Cerebellar nuclear complex (tissue), 1 donor: Measurements from ENCODE around the gene SNX30.
A peak's percentile ranks its signal among the peaks of the same experiment; 100 is the strongest.
"Not testable (repeated sequence)": the region's sequence is repeated elsewhere in the genome, so short reads cannot be mapped to it uniquely, and the experiment has no call there.

Experiments
- DNase-seq, 2 experiments: peaks; one replicate each; lab custom pipeline; 2025; lab: John Stamatoyannopoulos, UW

Gene SNX30, protein sequence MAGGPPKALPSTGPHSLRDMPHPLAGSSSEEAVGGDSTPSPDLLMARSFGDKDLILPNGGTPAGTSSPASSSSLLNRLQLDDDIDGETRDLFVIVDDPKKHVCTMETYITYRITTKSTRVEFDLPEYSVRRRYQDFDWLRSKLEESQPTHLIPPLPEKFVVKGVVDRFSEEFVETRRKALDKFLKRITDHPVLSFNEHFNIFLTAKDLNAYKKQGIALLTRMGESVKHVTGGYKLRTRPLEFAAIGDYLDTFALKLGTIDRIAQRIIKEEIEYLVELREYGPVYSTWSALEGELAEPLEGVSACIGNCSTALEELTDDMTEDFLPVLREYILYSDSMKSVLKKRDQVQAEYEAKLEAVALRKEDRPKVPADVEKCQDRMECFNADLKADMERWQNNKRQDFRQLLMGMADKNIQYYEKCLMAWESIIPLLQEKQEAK

DNA sequence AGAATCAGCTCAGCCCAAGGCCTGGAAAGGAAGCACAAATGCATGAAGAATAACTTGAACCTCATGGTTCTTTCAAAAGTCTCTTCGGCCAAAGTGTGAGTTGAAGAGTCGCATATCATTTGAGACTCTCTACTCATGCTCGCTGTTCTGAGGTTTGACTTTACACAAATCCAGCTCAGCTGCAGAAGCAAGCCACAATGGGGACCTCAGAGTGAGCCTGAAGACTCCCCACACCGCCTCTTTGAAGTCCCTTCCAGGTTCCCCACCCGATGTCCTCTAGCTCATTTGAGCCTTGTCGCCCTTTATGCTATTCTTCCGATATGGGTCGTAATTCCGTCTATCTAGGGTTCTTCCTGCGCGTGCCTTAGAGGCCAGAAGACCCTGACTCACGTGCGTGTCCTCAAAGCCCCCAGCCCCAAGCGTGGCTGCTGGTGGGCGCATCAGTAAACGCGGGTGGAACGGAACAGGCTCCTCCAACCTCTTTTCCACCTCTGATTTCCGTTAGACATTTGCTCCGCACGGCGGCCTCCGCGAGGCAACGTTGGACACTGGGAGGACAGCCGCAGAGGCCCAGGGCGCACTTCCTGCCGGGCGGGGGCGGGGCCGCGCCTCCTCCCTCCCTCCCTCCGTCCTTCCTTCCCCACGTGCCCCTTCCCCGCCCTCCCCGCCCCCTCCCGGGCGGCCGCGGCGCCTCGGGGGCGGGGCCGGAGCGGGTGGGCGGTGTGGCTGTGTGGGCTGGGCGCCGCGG lies at the start of gene SNX30:
TSS of gene SNX30 (plus strand) at position 745 of the 748 bp plus-strand sequence. CDS start 242 bp downstream, outside the sequence.
- peak; percentile 34 to 48 for DNase-seq

DNA sequence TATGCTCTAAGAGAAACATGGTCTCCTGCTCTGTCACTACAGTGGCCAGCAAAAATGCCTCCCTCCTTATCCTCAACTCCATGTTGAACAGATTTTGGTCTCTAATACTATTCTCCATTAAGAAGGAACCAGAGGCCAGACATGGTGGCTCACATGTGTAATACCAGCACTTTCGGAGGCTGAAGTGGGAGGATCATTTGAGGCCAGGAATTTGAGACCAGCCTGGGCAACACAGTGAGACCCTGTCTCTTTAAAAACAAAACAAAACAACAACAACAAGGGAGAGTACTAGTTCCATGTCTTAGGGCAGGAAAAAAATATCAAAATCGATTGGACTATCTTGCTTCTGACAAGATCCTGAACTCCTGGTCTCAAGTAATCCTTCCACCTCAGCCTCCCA lies 47.3 kb upstream of the SNX30 start:
- DNase-seq: no peak

DNA sequence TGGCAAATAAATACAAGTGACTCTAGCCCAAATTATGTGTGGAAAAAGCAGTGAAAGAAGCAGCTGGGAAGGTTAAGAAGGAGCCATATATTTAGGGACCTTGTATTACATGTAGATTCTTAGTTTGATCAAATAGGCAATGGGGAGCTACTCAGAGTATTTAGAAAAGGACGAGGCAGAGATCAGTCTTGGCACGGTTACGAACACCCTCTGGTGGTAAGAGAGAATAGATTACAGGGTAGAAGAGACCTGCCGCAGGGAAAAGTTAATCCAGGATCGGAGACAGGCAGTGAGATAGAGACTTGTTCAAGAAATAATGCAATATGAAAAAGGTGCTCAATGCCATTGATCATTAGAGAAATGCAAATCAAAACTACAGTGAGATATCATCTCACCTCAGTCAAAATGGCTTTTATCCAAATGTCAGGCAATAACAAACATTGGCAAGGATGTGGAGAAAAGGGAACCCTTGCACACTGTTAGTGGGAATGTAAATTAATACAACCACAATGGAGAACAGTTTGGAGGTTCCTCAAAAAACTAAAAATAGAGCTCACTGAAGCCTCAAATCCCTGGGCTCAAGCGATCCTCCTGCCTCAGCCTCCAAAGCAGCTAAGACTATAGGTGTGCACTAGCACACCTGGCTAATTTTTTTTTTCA lies 44.7 kb upstream of the SNX30 start:
- peak in 1 of 2 experiments; percentile 33 for DNase-seq

DNA sequence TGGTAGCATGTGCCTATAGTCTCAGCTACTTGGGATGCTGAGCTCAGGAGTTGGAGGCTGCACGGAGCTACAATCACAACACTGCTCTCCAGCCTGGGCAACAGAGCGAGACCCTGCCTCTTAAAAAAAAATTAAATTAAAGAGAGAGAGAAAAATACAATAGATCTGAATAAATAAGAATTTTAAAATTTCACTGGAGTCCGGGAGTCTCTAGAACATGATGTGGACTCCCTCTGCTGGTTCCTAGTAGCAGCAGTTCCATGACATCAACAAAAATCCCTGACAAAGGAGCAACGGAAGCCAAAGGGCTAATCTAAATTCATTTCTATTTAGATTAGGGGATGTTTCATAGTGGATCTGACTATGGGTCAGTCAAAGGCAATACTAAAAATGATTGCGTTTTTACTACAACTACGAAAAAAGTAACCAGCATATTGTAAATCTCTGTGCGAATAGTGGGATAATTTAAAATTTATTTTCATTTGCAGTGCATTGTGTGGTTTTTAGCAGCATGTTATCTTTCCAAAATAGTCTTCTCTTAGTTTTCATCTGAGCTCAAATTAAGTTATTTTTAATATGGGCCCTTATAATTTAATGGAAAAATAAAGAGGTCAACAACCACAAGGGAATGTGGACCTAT lies 39.4 kb upstream of the SNX30 start:
- no peak for DNase-seq

DNA sequence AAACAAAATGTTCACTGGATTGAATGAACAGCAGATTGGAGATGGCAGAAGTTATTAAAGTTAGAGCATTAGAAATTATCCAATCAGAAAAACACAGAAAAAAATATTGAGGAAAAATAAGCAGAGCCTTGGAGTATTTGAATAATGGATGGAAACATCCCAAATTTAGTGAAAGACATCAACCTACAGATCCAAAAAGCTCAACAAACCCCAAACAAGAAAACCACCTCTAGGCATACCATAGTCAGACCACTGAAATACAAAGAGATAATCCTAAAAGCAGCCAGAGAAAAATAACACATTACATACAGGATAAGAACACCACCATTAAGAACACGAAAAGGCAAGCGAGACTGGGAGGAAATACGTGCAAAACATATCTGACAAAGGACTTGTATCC lies 37.9 kb upstream of the SNX30 start:
- no peak for DNase-seq

DNA sequence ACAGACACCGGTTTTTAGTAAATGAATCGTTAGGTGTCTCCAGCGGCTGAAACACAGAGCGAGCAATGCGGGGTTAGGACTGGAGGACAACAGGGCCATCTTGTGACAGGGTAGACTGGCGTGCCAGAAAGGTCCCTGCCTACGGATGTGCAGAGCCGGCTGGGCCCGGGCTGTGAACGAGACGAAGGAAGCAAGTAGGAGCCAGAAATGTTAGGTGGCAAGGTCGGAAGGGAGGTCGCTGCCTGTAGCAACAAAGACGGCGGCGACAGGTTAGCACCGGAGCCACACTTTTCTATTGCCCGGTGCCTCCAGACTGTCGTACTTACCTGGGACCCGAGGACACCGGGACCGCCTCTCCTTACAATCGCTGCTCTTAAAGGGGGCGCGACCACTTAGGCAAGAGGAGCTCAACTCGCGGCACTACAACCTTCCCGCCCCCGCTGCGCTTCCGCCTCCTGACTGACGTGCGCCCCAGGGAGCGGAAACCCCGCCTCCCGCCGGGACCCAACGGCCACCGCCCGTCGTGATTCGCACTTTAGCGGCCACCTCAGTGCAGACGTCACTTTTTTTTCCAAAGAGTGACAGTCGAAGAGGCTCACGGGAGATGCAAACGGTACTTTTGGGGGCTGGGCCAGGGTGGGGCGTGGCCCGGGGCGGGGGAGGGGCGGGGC lies 32.8 kb upstream of the SNX30 start, which contains the start of gene INIP:
TSS of gene INIP (minus strand) at position 457 of the 671 bp plus-strand sequence. CDS start 1,632 bp downstream, outside the sequence.
- peak; percentile 67 to 93 for DNase-seq

DNA sequence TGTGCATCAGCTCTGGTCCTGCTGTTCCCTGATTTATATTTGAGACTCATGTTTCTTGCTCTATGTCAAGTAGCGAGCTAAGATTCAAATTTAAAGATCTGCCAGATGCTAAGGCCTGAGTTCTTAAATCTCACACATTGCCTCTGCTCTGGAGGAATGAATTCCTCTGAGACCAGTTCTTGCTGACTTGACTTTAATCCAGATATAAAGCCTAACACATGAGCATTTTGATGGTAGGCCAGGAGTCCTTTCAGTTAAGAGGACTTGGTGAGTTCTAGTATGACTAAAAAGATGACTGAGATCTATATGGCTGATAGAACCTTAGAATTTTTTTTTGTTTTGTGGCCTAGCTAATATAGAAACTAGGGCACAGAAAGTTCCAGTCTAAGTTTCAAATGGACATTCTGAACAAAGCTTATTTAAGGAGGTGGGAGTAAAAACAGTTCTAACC lies 31.3 kb upstream of the SNX30 start:
- DNase-seq: no peak

DNA sequence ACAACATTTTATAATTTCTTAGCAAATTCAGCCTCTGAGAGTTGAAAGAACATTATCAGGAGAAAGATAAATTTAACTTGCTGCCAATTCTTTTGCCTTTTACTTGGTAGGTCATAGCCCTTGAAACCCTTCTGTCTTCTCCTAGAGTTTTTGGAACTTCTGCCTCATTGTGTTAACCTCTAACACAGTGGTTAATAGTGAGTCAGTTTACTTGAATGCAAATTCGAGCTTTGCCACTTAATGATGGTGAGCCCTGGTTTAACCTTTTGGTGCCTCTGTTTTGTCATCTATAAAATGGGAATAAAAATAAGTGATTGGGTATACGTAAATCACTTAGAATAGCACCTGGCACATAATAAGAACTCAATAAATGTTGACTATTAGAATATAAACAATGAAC lies 30.9 kb upstream of the SNX30 start:
- DNase-seq: no peak

DNA sequence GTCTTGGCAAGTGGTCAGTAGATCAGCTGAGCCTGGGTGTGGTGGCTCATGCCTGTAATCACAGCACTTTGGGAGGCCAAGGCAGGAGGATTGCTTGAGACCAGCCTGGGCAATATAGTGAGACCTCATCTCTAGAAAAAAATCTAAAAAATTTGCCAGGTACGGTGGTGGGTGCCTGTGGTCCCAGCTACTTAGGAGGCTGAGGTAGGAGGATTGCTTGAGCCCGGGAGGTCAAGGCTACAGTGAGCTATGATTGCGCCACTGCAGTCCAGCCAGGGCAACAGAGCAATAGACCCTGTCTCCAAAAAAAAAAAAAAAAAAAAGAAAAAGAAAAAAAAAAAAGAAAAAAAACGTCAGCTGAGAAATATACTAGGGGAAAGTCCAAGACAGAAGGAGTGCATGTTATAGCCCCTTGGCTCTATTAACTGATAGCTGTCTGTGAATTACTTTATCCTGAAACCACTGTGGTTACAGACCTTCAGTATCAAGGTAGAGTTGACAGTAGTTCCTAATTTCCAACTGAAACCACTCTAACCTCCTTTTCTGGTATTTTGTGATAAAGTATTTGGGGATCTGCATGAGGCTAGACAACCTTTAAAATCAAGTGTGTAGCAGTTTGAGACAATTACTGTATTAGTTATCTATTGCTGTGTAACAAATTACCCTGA lies 30.3 kb upstream of the SNX30 start:
- DNase-seq: no peak

DNA sequence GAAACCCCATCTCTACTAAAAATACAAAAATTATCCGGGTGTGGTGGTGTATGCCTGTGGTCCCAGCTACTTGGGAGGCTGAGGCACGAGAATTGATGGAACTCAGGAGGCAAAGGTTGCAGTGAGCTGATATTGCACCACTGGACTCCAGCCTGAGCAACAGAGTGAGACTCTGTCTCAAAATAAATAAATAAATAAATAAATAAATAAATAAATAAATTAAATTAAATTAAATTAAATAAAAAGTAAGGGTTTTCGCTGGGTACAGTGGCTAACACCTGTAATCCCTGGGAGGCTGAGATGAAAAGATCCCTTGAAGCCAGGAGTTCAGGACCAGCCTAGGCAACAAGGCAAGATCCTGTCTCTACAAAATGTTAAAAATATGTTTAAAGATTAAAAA lies 27.8 kb upstream of the SNX30 start:
- not testable (repeated sequence) for DNase-seq

DNA sequence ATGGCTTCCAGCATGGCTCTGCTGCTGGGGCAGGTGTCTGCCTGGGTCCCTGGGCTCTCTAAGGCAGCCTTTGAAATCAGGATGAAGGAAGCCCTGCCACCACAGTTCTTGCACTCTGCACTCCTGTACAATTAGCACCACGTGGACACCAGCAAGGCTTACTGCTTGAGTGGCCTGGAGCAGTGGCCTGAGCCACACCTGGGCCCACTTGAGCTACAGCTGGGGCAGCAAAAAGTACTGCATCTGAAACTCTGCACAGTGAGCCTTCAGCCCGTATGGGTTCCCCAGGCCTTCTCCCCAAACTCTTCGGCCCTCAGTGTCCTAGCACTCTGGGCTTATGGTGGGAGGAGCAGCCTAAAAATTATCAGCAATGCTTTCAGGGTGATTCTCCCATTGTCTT lies 24.6 kb upstream of the SNX30 start:
- DNase-seq: no peak

DNA sequence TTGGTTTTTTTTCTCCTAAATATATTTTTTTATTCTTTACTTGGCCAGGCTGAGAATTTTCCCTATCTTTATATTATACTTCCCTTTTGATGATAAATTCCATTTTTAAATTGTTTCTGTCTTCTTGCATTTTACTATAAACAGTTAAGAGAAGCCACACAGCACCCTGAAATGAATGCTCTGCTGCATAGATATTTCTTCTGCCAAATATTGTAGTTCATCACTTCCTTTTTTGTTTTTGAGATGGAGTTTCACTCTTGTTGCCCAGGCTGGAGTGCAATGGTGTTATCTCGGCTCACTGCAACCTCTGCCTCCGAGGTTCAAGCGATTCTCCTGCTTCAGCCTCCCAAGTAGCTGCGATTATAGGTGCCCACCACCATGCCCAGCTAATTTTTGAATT lies 24.1 kb upstream of the SNX30 start:
- no peak for DNase-seq

DNA sequence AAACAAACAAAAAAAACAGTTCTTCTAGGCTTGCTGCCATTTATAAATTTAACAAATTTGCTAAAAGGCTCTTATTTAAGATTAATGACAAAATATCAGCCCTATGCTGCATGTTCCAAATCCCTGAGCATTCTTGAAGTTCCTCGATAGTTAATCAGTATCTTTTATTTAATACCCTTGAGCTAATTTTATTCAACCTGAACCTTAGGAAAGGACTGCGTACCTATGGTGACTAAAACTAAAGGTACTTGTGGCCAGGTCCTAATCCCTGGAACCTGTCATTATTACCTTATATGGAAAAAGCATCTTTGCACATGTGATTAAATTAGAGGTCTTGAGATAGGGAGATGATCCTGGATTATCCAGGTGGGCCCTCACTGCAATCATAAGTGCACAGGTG lies 22.2 kb upstream of the SNX30 start:
- no peak for DNase-seq

DNA sequence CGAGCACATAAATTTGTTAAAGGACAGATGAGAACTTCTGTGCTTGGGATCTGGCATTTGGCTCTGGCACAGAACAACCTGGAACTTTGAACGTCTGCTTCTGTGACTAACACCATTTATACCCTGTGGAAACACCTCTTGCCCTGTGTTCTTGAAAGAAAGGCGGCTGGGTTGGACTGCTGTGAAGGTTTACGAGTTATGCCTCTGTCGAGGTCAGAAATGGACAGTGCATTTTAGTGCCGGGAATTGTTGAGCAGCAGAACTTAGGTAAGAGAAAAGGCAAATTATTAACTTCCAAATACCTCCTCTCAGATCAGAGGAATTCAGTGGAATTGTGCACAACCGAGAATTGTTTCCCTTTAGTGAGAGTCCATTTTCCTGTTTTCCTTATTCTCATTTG lies 18.6 kb upstream of the SNX30 start:
- DNase-seq: no peak

DNA sequence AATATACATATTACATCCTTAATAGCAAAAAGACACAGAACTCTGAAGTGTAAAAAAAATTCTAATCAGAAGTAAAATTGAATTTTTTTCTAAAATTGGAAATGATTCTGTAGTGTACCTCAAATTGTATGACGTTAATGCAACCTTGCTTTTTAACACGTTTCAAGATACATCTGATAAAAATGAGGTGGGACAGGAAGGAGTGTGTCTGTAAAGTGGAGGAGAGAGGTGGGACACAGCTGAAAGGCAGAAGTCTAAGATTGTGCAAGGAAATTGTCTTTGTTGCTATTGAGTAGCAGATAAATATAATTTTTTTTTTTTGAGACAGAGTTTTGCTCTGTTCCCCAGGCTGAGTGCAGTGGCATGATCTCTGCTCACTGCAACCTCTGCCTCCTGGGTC lies 15.7 kb upstream of the SNX30 start:
- no peak for DNase-seq

DNA sequence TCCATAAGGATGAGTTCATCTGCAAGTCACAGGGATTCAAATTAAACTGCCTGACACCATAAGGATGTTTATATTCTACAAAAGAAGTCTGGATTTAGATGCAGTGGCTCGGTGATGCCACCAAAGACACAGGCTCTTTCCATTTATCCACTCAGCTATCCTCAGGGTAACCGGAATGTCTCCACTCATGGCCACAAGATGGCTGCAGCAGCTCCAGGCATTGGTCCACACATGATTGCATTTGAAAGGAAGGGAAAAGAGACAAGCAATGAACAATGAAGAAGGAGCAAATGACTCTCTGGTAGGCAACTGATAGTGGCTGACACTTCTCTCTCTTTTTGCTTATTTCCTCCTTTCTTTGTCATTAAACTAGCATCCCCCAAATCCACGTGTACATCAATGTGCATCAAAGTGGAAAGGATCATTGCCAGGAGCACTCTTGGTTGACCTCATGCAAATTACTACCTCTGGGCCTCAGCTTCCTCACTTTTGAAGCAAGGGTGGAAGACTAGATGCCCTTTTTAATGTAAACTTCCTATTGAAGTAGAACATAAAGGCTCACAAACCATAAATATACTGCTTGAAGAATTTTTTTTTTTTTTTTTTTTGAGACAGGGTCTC lies 7.2 kb upstream of the SNX30 start:
- DNase-seq: no peak

DNA sequence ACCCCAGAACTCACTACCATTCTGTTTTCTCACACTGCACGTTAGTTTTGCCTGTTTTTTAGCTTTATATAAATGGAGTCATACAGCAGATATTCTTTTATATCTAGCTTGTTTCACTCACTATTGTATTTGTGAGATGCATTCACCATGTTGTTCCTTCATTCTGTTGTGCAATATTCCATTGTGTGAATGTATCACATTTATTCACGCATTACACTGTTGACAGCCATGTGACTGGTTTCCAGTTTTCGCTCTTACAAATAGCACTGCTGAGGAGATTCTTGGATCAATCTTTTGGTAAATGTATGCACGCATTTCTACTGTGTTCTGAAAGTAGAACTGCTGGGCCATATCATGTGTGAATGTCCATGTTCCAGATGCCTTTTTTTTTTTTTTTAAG lies 6.4 kb upstream of the SNX30 start:
- no peak for DNase-seq

DNA sequence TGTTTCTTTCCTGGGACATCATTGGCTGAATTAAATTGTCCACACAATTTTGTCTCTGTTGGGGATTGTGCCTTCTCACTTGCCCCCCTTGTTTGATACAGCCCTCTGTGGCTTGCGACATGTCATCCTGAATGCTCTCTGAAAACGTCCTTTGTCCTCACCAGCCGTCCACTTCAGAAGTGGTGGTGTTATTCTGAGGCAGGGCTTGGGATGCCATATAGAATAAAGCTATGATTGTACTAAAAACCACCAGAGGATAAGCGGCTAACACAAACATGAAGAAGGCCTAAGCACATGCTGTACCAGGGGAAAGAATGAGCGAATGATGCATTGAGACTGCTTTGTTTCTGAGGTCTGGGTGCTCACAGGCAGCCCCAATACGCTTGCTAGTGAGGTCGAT lies 3.5 kb upstream of the SNX30 start:
- no peak for DNase-seq

DNA sequence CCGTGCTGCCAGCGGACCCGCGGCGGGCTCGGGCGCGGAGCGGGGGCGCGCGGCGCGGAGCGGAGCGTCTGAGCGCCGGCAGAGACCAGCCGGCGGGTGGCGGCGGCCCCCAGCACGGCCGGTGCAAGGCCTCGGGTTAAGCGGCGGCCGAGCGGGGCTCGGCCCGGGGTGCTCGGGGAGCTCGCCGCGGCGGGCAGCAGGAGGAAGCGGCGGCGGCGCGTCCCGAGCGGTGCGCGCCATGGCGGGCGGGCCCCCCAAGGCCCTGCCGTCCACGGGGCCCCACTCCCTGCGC lies 150 bp downstream of the SNX30 start:
- DNase-seq: no peak

DNA sequence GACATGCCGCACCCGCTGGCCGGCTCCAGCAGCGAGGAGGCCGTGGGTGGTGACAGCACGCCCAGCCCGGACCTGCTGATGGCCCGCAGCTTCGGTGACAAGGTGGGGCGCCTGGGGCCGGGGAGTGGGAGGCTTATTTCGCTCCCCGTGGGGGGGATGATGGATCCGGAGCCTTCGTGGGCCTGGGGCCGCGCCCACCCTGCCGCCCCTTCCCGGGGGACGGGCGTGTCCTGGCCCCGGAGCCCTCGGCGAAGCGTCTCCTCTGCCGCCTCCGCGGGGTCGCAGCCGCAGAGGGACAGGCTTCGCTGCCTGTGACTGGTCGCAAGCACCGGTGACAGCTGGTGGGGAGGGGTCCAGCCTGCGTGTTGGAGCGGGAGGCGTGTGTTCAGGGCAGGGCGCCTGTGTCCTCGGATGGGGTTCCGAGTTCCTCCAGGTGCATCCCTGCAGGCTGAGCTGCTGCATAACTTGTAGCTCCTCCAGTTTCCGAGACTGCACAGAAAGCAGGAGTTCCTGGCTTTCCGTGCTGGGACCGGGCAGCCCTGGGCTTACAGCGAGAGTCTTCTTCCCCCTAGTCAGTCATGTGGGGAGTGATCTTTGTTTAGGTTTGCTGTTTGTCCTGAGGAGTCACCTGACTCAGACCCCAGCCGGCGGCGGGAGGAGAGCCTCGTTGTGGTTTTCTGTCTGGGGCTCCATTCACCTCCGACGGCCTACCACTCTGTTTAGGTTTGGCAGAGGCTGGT lies 666 bp downstream of the SNX30 start:
- peak in 1 of 2 experiments; percentile 19 for DNase-seq
